ENCODE results near the gene DEXI. TPM values are rescaled to one million over a fixed set of nuclear protein-coding genes. Genes with fewer than 3 reads are reported as not detected.

DEXI gene
- total and polyA plus RNA-seq, 2 of the 13 experiments (the other 11 are each of a cell fraction or from before 2014, with no cell fraction given) = 51.5 to 70.4 TPM

DNA sequence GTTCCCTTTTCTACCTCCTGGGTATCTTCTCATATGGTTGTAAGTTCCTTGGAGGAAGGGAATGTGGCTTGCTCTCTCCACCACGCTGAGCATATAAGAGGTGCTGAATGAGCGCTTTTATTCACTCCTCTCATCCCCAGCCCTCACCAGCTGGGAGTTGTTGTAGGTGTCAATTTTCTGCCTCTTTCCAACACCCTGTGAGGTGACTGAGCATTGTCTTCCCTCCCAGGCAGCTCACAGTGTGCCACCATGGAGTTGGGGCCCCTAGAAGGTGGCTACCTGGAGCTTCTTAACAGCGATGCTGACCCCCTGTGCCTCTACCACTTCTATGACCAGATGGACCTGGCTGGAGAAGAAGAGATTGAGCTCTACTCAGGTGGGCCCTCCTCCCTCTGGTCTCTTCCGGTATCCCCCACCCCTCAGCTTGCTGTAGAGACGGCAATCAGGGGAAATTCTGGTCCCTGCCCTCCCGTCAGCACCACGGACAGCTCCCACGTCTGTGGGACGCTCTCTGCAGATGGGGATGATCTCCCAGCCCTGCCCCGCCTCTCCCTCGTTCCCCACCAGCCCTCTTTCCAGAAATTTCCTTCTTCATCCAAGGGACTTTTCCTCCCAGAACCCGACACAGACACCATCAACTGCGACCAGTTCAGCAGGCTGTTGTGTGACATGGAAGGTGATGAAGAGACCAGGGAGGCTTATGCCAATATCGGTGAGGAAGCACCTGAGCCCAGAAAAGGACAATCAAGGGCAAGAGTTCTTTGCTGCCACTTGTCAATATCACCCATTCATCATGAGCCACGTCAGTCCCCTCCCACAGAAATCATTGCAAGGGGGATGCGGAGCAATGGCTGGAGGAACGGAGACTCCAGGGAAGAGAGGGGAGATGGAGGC is 47.0 kb downstream of the DEXI start (continued):
- TF ChIP-seq ZHX1 (CRISPR knock-in tag; IDR thresholded peaks at IDR 0.05; ENCODE audit: low read depth) = no peak
- 0 out of 2 replicates have a peak, but pooled peaks have one; percentile 22 for TF ChIP-seq NFYB (CRISPR knock-in tag; IDR thresholded peaks at IDR 0.05)
- peak; percentile 53; the same call in 1 of the 2 replicates for TF ChIP-seq PHF20 (CRISPR knock-in tag; IDR thresholded peaks at IDR 0.05)
- TF ChIP-seq, protein P1, sequence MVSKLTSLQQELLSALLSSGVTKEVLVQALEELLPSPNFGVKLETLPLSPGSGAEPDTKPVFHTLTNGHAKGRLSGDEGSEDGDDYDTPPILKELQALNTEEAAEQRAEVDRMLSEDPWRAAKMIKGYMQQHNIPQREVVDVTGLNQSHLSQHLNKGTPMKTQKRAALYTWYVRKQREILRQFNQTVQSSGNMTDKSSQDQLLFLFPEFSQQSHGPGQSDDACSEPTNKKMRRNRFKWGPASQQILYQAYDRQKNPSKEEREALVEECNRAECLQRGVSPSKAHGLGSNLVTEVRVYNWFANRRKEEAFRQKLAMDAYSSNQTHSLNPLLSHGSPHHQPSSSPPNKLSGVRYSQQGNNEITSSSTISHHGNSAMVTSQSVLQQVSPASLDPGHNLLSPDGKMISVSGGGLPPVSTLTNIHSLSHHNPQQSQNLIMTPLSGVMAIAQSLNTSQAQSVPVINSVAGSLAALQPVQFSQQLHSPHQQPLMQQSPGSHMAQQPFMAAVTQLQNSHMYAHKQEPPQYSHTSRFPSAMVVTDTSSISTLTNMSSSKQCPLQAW (CRISPR knock-in tag; IDR thresholded peaks at IDR 0.05) = peak; percentile 58; the same call in 1 of the 2 replicates
- no peak for TF ChIP-seq PBX2 (CRISPR knock-in tag; IDR thresholded peaks at IDR 0.05)
- TF ChIP-seq ZNF253 (CRISPR knock-in tag; IDR thresholded peaks at IDR 0.05; ENCODE audit: borderline replicate concordance) = 0 out of 2 replicates have a peak, but pooled peaks have one; percentile 79
- peak; percentile 86; the same call in 1 of the 2 replicates for TF ChIP-seq NKX3-1 (CRISPR knock-in tag; IDR thresholded peaks at IDR 0.05)
- TF ChIP-seq YEATS2 (CRISPR knock-in tag; IDR thresholded peaks at IDR 0.05; ENCODE audit: borderline replicate concordance) = peak; percentile 70; the same call in 1 of the 2 replicates
- TF ChIP-seq, protein P2, sequence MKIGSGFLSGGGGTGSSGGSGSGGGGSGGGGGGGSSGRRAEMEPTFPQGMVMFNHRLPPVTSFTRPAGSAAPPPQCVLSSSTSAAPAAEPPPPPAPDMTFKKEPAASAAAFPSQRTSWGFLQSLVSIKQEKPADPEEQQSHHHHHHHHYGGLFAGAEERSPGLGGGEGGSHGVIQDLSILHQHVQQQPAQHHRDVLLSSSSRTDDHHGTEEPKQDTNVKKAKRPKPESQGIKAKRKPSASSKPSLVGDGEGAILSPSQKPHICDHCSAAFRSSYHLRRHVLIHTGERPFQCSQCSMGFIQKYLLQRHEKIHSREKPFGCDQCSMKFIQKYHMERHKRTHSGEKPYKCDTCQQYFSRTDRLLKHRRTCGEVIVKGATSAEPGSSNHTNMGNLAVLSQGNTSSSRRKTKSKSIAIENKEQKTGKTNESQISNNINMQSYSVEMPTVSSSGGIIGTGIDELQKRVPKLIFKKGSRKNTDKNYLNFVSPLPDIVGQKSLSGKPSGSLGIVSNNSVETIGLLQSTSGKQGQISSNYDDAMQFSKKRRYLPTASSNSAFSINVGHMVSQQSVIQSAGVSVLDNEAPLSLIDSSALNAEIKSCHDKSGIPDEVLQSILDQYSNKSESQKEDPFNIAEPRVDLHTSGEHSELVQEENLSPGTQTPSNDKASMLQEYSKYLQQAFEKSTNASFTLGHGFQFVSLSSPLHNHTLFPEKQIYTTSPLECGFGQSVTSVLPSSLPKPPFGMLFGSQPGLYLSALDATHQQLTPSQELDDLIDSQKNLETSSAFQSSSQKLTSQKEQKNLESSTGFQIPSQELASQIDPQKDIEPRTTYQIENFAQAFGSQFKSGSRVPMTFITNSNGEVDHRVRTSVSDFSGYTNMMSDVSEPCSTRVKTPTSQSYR (CRISPR knock-in tag; IDR thresholded peaks at IDR 0.05; ENCODE audit: borderline replicate concordance) = peak; percentile 79
- 0 out of 2 replicates have a peak, but pooled peaks have one; percentile 79 for TF ChIP-seq ZFP90 (CRISPR knock-in tag; IDR thresholded peaks at IDR 0.05; ENCODE audit: borderline replicate concordance)
- TF ChIP-seq CCAR2 (optimal IDR thresholded peaks at IDR 0.05; ENCODE audit: low read depth, low read length) = peak; percentile 39
- no peak for TF ChIP-seq HMGA1 (CRISPR knock-in tag; conservative IDR thresholded peaks at IDR 0.05)
- TF ChIP-seq ATRX (CRISPR knock-in tag; IDR thresholded peaks at IDR 0.05; ENCODE audit: borderline replicate concordance) = 0 out of 2 replicates have a peak, but pooled peaks have one; percentile 43
- TF ChIP-seq MNT (IDR thresholded peaks at IDR 0.05) = no peak
- TF ChIP-seq ZNF446 (CRISPR knock-in tag; IDR thresholded peaks at IDR 0.05) = peak; percentile 94; the same call in 1 of the 2 replicates
